H9 (cell line): ENCODE measurements around the gene NHP2. TPM values are rescaled to one million over a fixed set of nuclear protein-coding genes. Genes with fewer than 3 reads are reported as not detected.
A peak's percentile ranks its signal among the peaks of the same experiment; 100 is the strongest.

Experiments used
- DNase-seq: peaks from one replicate; pipeline ENCODE4 v3.0.0-alpha.2; 2017
- H2AFZ ChIP-seq: one replicate; pipeline ENCODE4 v1.6.1; 2013; ENCODE audit warnings: mild to moderate bottlenecking, low read length, control low read depth, moderate library complexity
- H2AK5ac ChIP-seq: 2 replicates; pipeline ENCODE4 v1.6.1; 2013; ENCODE audit warnings: low read length, control low read depth, mixed read lengths; ENCODE audit not compliant: insufficient read length
- H2BK120ac ChIP-seq: one replicate; pipeline ENCODE4 v1.6.1; 2013; ENCODE audit warnings: low read depth, mild to moderate bottlenecking, low read length, control low read depth, inconsistent platforms; ENCODE audit not compliant: poor library complexity, severe bottlenecking
- H2BK12ac ChIP-seq: 2 replicates; pipeline ENCODE4 v1.6.1; 2013; ENCODE audit warnings: low read length, control low read depth, mixed read lengths, low read depth; ENCODE audit not compliant: insufficient read length
- H2BK15ac ChIP-seq: 2 replicates; pipeline ENCODE4 v1.6.1; 2013; ENCODE audit warnings: low read depth, low read length, control low read depth
- H2BK20ac ChIP-seq: one replicate; pipeline ENCODE4 v1.6.1; 2013; ENCODE audit warnings: low read depth, mild to moderate bottlenecking, low read length, control low read depth, inconsistent platforms; ENCODE audit not compliant: poor library complexity, severe bottlenecking
- H2BK5ac ChIP-seq: 2 replicates; pipeline ENCODE4 v1.6.1; 2013; ENCODE audit warnings: low read length, control low read depth, mixed read lengths; ENCODE audit not compliant: insufficient read length
- H3K14ac ChIP-seq: 2 replicates; pipeline ENCODE4 v1.6.1; 2013; ENCODE audit warnings: low read length, control low read depth; ENCODE audit not compliant: insufficient read depth
- H3K18ac ChIP-seq: 2 replicates; pipeline ENCODE4 v1.6.1; 2013; ENCODE audit warnings: low read depth, mild to moderate bottlenecking, mixed read lengths, low read length, control low read depth; ENCODE audit not compliant: insufficient read length
- H3K23ac ChIP-seq: 2 replicates; pipeline ENCODE4 v1.6.1; 2013; ENCODE audit warnings: low read length, control low read depth, mixed read lengths, low read depth; ENCODE audit not compliant: insufficient read length
- H3K23me2 ChIP-seq: 2 replicates; pipeline ENCODE4 v1.6.1; 2013; ENCODE audit warnings: low read depth, mild to moderate bottlenecking, mixed read lengths, low read length, control low read depth; ENCODE audit not compliant: insufficient read length, poor library complexity, severe bottlenecking
- H3K27ac ChIP-seq: 2 replicates; pipeline ENCODE4 v1.5.1; 2013; ENCODE audit warnings: low read length, control low read depth, mixed read lengths, low read depth; ENCODE audit not compliant: insufficient read length
- H3K27me3 ChIP-seq: 2 replicates; pipeline ENCODE4 v1.6.1; 2013; ENCODE audit warnings: low read length, control low read depth, inconsistent platforms; ENCODE audit not compliant: insufficient read depth
- H3K4ac ChIP-seq: 2 replicates; pipeline ENCODE4 v1.6.1; 2013; ENCODE audit warnings: low read depth, mild to moderate bottlenecking, control low read depth, inconsistent platforms, low read length, moderate library complexity
- H3K4me1 ChIP-seq: 2 replicates; pipeline ENCODE4 v1.6.1; 2013; ENCODE audit warnings: low read length, control low read depth, inconsistent platforms; ENCODE audit not compliant: insufficient read depth
- H3K4me2 ChIP-seq: 2 replicates; pipeline ENCODE4 v1.6.1; 2013; ENCODE audit warnings: low read length, control low read depth, mixed read lengths; ENCODE audit not compliant: insufficient read length, insufficient read depth
- H3K56ac ChIP-seq: 2 replicates; pipeline ENCODE4 v1.6.1; 2013; ENCODE audit warnings: low read depth, mild to moderate bottlenecking, mixed read lengths, low read length, control low read depth; ENCODE audit not compliant: insufficient read length
- H3K79me1 ChIP-seq: 2 replicates; pipeline ENCODE4 v1.6.1; 2013; ENCODE audit warnings: low read depth, mild to moderate bottlenecking, moderate library complexity, low read length, control low read depth, inconsistent platforms; ENCODE audit not compliant: insufficient read depth, poor library complexity, severe bottlenecking
- H3K79me2 ChIP-seq: 2 replicates; pipeline ENCODE4 v1.6.1; 2013; ENCODE audit warnings: low read length, control low read depth, inconsistent platforms; ENCODE audit not compliant: insufficient read depth
- H3K9ac ChIP-seq: 2 replicates; pipeline ENCODE4 v1.6.1; 2013; ENCODE audit warnings: low read length, control low read depth, mixed read lengths; ENCODE audit not compliant: insufficient read length; ENCODE audit errors: extremely low read depth
- H3K9me3 ChIP-seq: one replicate; pipeline ENCODE4 v1.6.1; 2013; ENCODE audit warnings: low read depth, low read length, inconsistent platforms; ENCODE audit not compliant: control insufficient read depth
- H3T11ph ChIP-seq: one replicate; pipeline ENCODE4 v1.6.1; 2013; ENCODE audit warnings: mild to moderate bottlenecking, low read length, control low read depth, inconsistent platforms
- H4K20me1 ChIP-seq: one replicate; pipeline ENCODE4 v1.6.1; 2013; ENCODE audit not compliant: control insufficient read depth, insufficient read length, insufficient read depth
- H4K5ac ChIP-seq: 2 replicates; pipeline ENCODE4 v1.6.1; 2013; ENCODE audit warnings: low read depth, mild to moderate bottlenecking, mixed read lengths, low read length, control low read depth; ENCODE audit not compliant: insufficient read length
- H4K8ac ChIP-seq: replicated peaks from 2 replicates; pipeline ENCODE4 v1.6.1; 2013; ENCODE audit warnings: low read length, control low read depth, mixed read lengths, low read depth; ENCODE audit not compliant: insufficient read length
- H4K91ac ChIP-seq: 2 replicates; pipeline ENCODE4 v1.6.1; 2013; ENCODE audit warnings: low read depth, mild to moderate bottlenecking, moderate library complexity, mixed read lengths, low read length, control low read depth; ENCODE audit not compliant: insufficient read length
- H3K27ac Mint-ChIP-seq, 3 experiments: 2 replicates in 2 of 3; 3 replicates in 1 of 3; pipeline ENCODE4 v1.8.0; 2020 to 2021; ENCODE audit warnings: mixed read lengths in 3 of 3, mild to moderate bottlenecking in 1 of 3, moderate library complexity in 1 of 3
- H3K27me3 Mint-ChIP-seq: 2 replicates; pipeline ENCODE4 v1.8.0; 2021; ENCODE audit warnings: low read depth, mild to moderate bottlenecking, moderate library complexity, mixed read lengths
- H3K36me3 Mint-ChIP-seq, 3 experiments: 2 replicates in 2 of 3; 3 replicates in 1 of 3; pipeline ENCODE4 v1.8.0; 2020 to 2021; ENCODE audit warnings: low read depth in 3 of 3, mixed read lengths in 3 of 3; ENCODE audit not compliant: insufficient read depth in 1 of 3
- H3K4me1 Mint-ChIP-seq, 2 experiments: 2 replicates each; pipeline ENCODE4 v1.8.0; 2020; ENCODE audit warnings: mixed read lengths in 2 of 2
- H3K4me3 Mint-ChIP-seq, 2 experiments: 2 replicates in 1 of 2; 3 replicates in 1 of 2; pipeline ENCODE4 v1.8.0; 2020 to 2021; ENCODE audit warnings: mild to moderate bottlenecking in 2 of 2, mixed read lengths in 2 of 2, moderate library complexity in 1 of 2
- H3K9me3 Mint-ChIP-seq, 2 experiments: 2 replicates in 1 of 2; 3 replicates in 1 of 2; pipeline ENCODE4 v1.8.0; 2020; ENCODE audit warnings: mild to moderate bottlenecking in 2 of 2, mixed read lengths in 2 of 2, moderate library complexity in 1 of 2
- WGBS: extraction: QIAGEN DNeasy Blood & Tissue Kit; methylation state at CpG from one replicate; pipeline ENCODE4 v1.1.7; 2013; ENCODE audit warnings: missing lambda C conversion rate, low lambda C conversion rate, mixed read lengths; ENCODE audit not compliant: insufficient read length; ENCODE audit errors: extremely low coverage; 5-methylcytosine and 5-hydroxymethylcytosine counted together
- total RNA-seq: library from RNA; stranded (reverse); gene quantifications from 2 replicates; pipeline ENCODE4 v1.2.1, GENCODE V29; 2021
- TF ChIP-seq, protein P1 (sequence below): fragments of 200-600 bp; sonication (generic); conservative IDR thresholded peaks from 3 replicates; pipeline ENCODE4 v1.8.0; 2021; ENCODE audit warnings: antibody characterized with exemption, mild to moderate bottlenecking

Gene NHP2
- total RNA-seq, 1 experiment from 2014 or later: 232 TPM

- H4K91ac ChIP-seq: no peak overlapping the region
These were observed 23.9 kb upstream of the NHP2 start for GRCh38 chr5:178177569-178177968.

More at GRCh38 chr5:178177569-178177968, 23.9 kb upstream of the NHP2 start:
- no peaks in the 10 kb centered on the region for H3K27me3 ChIP-seq
- H3K23me2 ChIP-seq: no peaks in the 10 kb centered on the region
- no peak overlapping the region for H3K14ac ChIP-seq
- H3K27ac ChIP-seq: no peak overlapping the region
- H3K4me1 ChIP-seq: peaks cover 6% of the 10 kb centered on the region; the same call in 1 of the 2 replicates
- H2BK120ac ChIP-seq: no peak overlapping the region
- no peak overlapping the region for H2BK15ac ChIP-seq
- H3K18ac ChIP-seq: peak overlapping the region; percentile 10
- Mint-ChIP-seq H3K36me3 (peaks cover 0 to 9% (median 9%) of the 10 kb centered on the region in 3 experiments; a peak in 5 of 7 replicates), H3K4me3 (no peak overlapping the region), H3K9me3 (peaks cover 5 to 9% of the 10 kb centered on the region in 2 experiments), H3K4me1 (peaks cover 32% of the 10 kb centered on the region in 2 experiments), H3K27me3 (no peaks in the 10 kb centered on the region), H3K27ac (peak overlapping the region; percentile 3 to 92 (median 86); a peak in 4 of 7 replicates)
- H2BK5ac ChIP-seq: no peak overlapping the region
- no peak overlapping the region for H3K23ac ChIP-seq
- H4K20me1 ChIP-seq: peaks cover 3% of the 10 kb centered on the region
- no peak overlapping the region for H2BK20ac ChIP-seq
- no peaks in the 10 kb centered on the region for H3K79me1 ChIP-seq
- H3K4me2 ChIP-seq: no peak overlapping the region
- H2AFZ ChIP-seq: no peak overlapping the region
- no peaks in the 10 kb centered on the region for H3K9me3 ChIP-seq
- H3K56ac ChIP-seq: no peak overlapping the region
- WGBS: no CpG with 5 or more reads among the region's 8 CpGs
- H3K79me2 ChIP-seq: no peaks in the 10 kb centered on the region
- no peak overlapping the region for H4K5ac ChIP-seq
- no peak overlapping the region for H3K4ac ChIP-seq
- H3T11ph ChIP-seq: no peak overlapping the region
- H3K9ac ChIP-seq: no peak overlapping the region
- H4K8ac ChIP-seq: no peak overlapping the region
- H2AK5ac ChIP-seq: no peak overlapping the region
- peak; percentile 61 for DNase-seq
- TF ChIP-seq, protein P1, sequence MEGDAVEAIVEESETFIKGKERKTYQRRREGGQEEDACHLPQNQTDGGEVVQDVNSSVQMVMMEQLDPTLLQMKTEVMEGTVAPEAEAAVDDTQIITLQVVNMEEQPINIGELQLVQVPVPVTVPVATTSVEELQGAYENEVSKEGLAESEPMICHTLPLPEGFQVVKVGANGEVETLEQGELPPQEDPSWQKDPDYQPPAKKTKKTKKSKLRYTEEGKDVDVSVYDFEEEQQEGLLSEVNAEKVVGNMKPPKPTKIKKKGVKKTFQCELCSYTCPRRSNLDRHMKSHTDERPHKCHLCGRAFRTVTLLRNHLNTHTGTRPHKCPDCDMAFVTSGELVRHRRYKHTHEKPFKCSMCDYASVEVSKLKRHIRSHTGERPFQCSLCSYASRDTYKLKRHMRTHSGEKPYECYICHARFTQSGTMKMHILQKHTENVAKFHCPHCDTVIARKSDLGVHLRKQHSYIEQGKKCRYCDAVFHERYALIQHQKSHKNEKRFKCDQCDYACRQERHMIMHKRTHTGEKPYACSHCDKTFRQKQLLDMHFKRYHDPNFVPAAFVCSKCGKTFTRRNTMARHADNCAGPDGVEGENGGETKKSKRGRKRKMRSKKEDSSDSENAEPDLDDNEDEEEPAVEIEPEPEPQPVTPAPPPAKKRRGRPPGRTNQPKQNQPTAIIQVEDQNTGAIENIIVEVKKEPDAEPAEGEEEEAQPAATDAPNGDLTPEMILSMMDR: peak; percentile 44; the same call in 2 of the 3 replicates
- no peak overlapping the region for H2BK12ac ChIP-seq
